IPS-18c (cell line): ENCODE measurements around the gene TP53RK.

Source experiments
- H3K4me3 ChIP-seq: 2 replicates; pipeline ENCODE4 v1.7.0; 2013; ENCODE audit warnings: low read depth, mild to moderate bottlenecking, low read length, moderate library complexity; ENCODE audit not compliant: insufficient read depth
- H3K9me3 ChIP-seq: one replicate; pipeline ENCODE4 v1.6.1; 2013; ENCODE audit warnings: mild to moderate bottlenecking, low read length, moderate library complexity; ENCODE audit not compliant: control insufficient read depth, insufficient read depth

The TP53RK gene

GRCh38 chr20:46709459-46710152 is 20.4 kb upstream of the TP53RK start, which contains the start of gene SLC2A10:
Gene SLC2A10 (plus strand): TSS chr20:46709649. CDS start chr20:46709737, 88 bp downstream.
- Histone ChIP-seq H3K4me3 (peak within 1 kb of the TSS; percentile 62), H3K9me3 (no peaks in the 10 kb centered on the region)

GRCh38 chr20:46709055-46709458 is 19.8 kb upstream of the TP53RK start:
- peak overlapping the region; percentile 62; the same call in 1 of the 2 replicates for H3K4me3 ChIP-seq
- H3K9me3 ChIP-seq, result no peaks in the 10 kb centered on the region

GRCh38 chr20:46708172-46708860 is 19.1 kb upstream of the TP53RK start:
- H3K4me3 ChIP-seq, result no peak overlapping the region
- H3K9me3 ChIP-seq, result no peaks in the 10 kb centered on the region

- Histone ChIP-seq H3K9me3 (no peaks in the 10 kb centered on the region), H3K4me3 (no peak overlapping the region)
Measured at GRCh38 chr20:46706242-46706641, 17.0 kb upstream of the TP53RK start.

- Histone ChIP-seq H3K4me3 (no peak overlapping the region), H3K9me3 (no peaks in the 10 kb centered on the region)
Measured at GRCh38 chr20:46705378-46705729, 16.1 kb upstream of the TP53RK start.

- Histone ChIP-seq H3K4me3 (no peak overlapping the region), H3K9me3 (no peaks in the 10 kb centered on the region)
Measured at GRCh38 chr20:46704714-46705377, 15.6 kb upstream of the TP53RK start.

GRCh38 chr20:46703435-46703834 is 14.2 kb upstream of the TP53RK start:
- no peaks in the 10 kb centered on the region for H3K9me3 ChIP-seq
- H3K4me3 ChIP-seq, result no peak overlapping the region

GRCh38 chr20:46702447-46703203 is 13.4 kb upstream of the TP53RK start:
- Histone ChIP-seq H3K4me3 (no peak overlapping the region), H3K9me3 (no peaks in the 10 kb centered on the region)

GRCh38 chr20:46701986-46702385 is 12.7 kb upstream of the TP53RK start:
- no peak overlapping the region for H3K4me3 ChIP-seq
- no peaks in the 10 kb centered on the region for H3K9me3 ChIP-seq

GRCh38 chr20:46701556-46701955 is 12.3 kb upstream of the TP53RK start:
- no peaks in the 10 kb centered on the region for H3K9me3 ChIP-seq
- no peak overlapping the region for H3K4me3 ChIP-seq

- Histone ChIP-seq H3K4me3 (no peak overlapping the region), H3K9me3 (no peaks in the 10 kb centered on the region)
Measured at GRCh38 chr20:46701057-46701456, 11.8 kb upstream of the TP53RK start.

- no peak overlapping the region for H3K4me3 ChIP-seq
- no peaks in the 10 kb centered on the region for H3K9me3 ChIP-seq
Measured at GRCh38 chr20:46700481-46700880, 11.2 kb upstream of the TP53RK start.

GRCh38 chr20:46699651-46700359 is 10.6 kb upstream of the TP53RK start:
- Histone ChIP-seq H3K4me3 (no peak overlapping the region), H3K9me3 (no peaks in the 10 kb centered on the region)

GRCh38 chr20:46698788-46699187 is 9.5 kb upstream of the TP53RK start:
- H3K9me3 ChIP-seq, result no peaks in the 10 kb centered on the region
- H3K4me3 ChIP-seq, result no peak overlapping the region

- no peaks in the 10 kb centered on the region for H3K9me3 ChIP-seq
- no peak overlapping the region for H3K4me3 ChIP-seq
Measured at GRCh38 chr20:46696791-46697279, 7.6 kb upstream of the TP53RK start.

GRCh38 chr20:46695892-46696291 is 6.6 kb upstream of the TP53RK start:
- H3K9me3 ChIP-seq, result no peaks in the 10 kb centered on the region
- no peak overlapping the region for H3K4me3 ChIP-seq

- Histone ChIP-seq H3K9me3 (no peaks in the 10 kb centered on the region), H3K4me3 (no peak overlapping the region)
Measured at GRCh38 chr20:46694484-46694883, 5.2 kb upstream of the TP53RK start.
